Keratinocyte (primary cell): Measurements from ENCODE around the gene RIPK1. TPM values are rescaled to one million over a fixed set of nuclear protein-coding genes. Genes with fewer than 3 reads are reported as not detected.

Source experiments
- DNase-seq: peaks from one replicate; pipeline ENCODE4 v3.0.0-alpha.2; 2011; ENCODE audit warnings: low read depth, missing footprints, low spot score
- FAIRE-seq: peaks from 2 replicates; lab custom pipeline; 2011; peaks lifted over from hg19 to GRCh38; lab: Jason Lieb, UNC
- H2AFZ ChIP-seq: 2 replicates; pipeline ENCODE4 v1.6.0; 2012; ENCODE audit warnings: low read length, control low read depth, inconsistent platforms; ENCODE audit not compliant: control insufficient read depth
- H3K27ac ChIP-seq: 2 replicates; pipeline ENCODE4 v1.5.1; 2011; ENCODE audit warnings: low read length; ENCODE audit not compliant: control insufficient read depth, insufficient read depth
- H3K27me3 ChIP-seq: 3 replicates; pipeline ENCODE4 v1.6.0; 2011; ENCODE audit warnings: low read length; ENCODE audit not compliant: control insufficient read depth, insufficient read depth; ENCODE audit errors: extremely low read depth
- H3K36me3 ChIP-seq, 2 experiments: 2 replicates in 1 of 2; 3 replicates in 1 of 2; pipeline ENCODE4 v1.5.1; 2011; ENCODE audit warnings: low read length in 2 of 2, mild to moderate bottlenecking in 1 of 2; ENCODE audit not compliant: control insufficient read depth in 2 of 2, insufficient read depth in 2 of 2; ENCODE audit errors: extremely low read depth in 1 of 2
- H3K4me1 ChIP-seq: 3 replicates; pipeline ENCODE4 v1.5.1; 2011; ENCODE audit warnings: low read length; ENCODE audit not compliant: control insufficient read depth, insufficient read depth; ENCODE audit errors: extremely low read depth
- H3K4me2 ChIP-seq: 3 replicates; pipeline ENCODE4 v1.6.0; 2011; ENCODE audit warnings: low read depth, low read length; ENCODE audit not compliant: control insufficient read depth, insufficient read depth; ENCODE audit errors: extremely low read depth
- H3K4me3 ChIP-seq, 3 experiments: fragments of 200-600 bp in 1 of 3; sonication (generic) in 1 of 3; 2 replicates in 2 of 3; 3 replicates in 1 of 3; pipeline ENCODE4 v1.5.1; 2011 to 2016; ENCODE audit warnings: low read length in 3 of 3, mild to moderate bottlenecking in 3 of 3, control low read depth in 2 of 3, inconsistent platforms in 1 of 3, low read depth in 1 of 3, mixed read lengths in 1 of 3, mixed run types in 1 of 3, moderate library complexity in 1 of 3; ENCODE audit not compliant: control insufficient read depth in 2 of 3, insufficient read depth in 2 of 3; ENCODE audit errors: extremely low read depth in 1 of 3
- H3K79me2 ChIP-seq: 2 replicates; pipeline ENCODE4 v1.6.0; 2012; ENCODE audit warnings: low read length; ENCODE audit not compliant: control insufficient read depth, insufficient read depth
- H3K9ac ChIP-seq: 3 replicates; pipeline ENCODE4 v1.6.0; 2011; ENCODE audit warnings: low read length; ENCODE audit not compliant: control insufficient read depth, insufficient read depth; ENCODE audit errors: extremely low read depth
- H3K9me1 ChIP-seq: 3 replicates; pipeline ENCODE4 v1.6.0; 2011; ENCODE audit warnings: low read length; ENCODE audit not compliant: control insufficient read depth, insufficient read depth; ENCODE audit errors: extremely low read depth
- H3K9me3 ChIP-seq: 2 replicates; pipeline ENCODE4 v1.5.1; 2012; ENCODE audit warnings: low read depth, low read length; ENCODE audit not compliant: control insufficient read depth
- H4K20me1 ChIP-seq: 3 replicates; pipeline ENCODE4 v1.6.0; 2011; ENCODE audit warnings: low read length; ENCODE audit not compliant: control insufficient read depth, insufficient read depth; ENCODE audit errors: extremely low read depth
- EZH2 ChIP-seq: IDR thresholded peaks from one replicate; pipeline ENCODE4 v1.6.1; 2012; ENCODE audit warnings: inconsistent platforms, mild to moderate bottlenecking, low read length, moderate library complexity
- dilution Hi-C: fragments of 300-500 bp; cut with MboI; formaldehyde crosslinking; loops from one replicate; pipeline ENCODE4 v1.7.0; 2020; ENCODE audit warnings: low sequenced_read_pairs; ENCODE audit not compliant: extremely low pct_ligation_motif_present
- polyA plus RNA-seq, 5 experiments: library from polyadenylated mRNA; depleted of rRNA in 3 of 5; stranded (reverse) in 3 of 5; stranded (forward) in 1 of 5; unstranded in 1 of 5; fragments of >200 nt; gene quantifications; 1 replicate in 1 of 5; 2 replicates in 3 of 5; 3 replicates in 1 of 5; pipeline versions ENCODE4 v1.2.1 to v1.2.3, GENCODE V29; 2011 to 2012; ENCODE audit warnings: missing spikeins in 2 of 5, low read depth in 1 of 5, low replicate concordance in 1 of 5
- TF ChIP-seq, protein P1 (sequence below), 3 experiments: IDR thresholded peaks in 1 of 3; conservative IDR thresholded peaks in 1 of 3; optimal IDR thresholded peaks in 1 of 3; 2 replicates in 2 of 3; 3 replicates in 1 of 3; pipeline versions ENCODE3 to v1.5.1; 2011; ENCODE audit warnings: low read length in 3 of 3, mild to moderate bottlenecking in 3 of 3, moderate library complexity in 2 of 3, control low read depth in 1 of 3, inconsistent platforms in 1 of 3; ENCODE audit not compliant: insufficient read depth in 2 of 3; ENCODE audit errors: extremely low read depth in 1 of 3

The RIPK1 gene
- polyA plus RNA-seq, 1 donor (not counting 4 experiments of a cell fraction or from before 2014, with no cell fraction given): 13.8 TPM

DNA sequence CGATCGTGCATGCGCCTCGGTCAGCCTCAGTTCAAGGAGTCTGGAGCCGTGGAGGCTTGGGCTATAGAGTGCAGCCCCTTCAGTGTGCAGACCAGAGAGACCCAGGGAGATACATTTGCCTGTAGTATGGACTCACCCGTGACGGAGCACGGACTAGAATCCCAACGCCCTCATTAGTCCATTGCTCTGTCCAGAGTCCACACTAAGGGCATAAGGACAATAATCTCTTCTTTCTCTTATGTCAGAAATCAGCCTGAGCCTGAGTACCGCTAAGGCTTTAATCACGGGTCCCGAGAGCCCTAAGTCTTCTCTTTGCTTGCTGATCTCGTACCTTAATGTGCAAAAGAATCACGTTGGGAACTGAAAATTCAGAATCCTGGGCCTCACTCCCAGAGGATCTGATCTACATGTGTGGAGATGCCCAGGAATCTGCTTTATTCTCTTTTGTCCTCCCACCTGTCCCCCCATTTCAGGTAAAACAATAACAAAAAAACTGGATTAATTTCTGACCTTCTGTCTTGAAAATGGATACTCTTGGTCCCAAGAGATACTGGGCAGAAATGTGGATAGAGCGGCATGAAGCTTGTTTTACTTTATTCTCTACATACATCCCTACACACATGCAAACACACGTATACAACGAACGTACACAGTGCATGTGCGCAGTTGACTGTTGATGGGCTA, 50.9 kb downstream of the RIPK1 start:
- Histone ChIP-seq H3K4me3 (peak overlapping the region; percentile 59 to 92 (median 85)), H3K4me1 (peaks cover 14% of the 10 kb centered on the region), H3K4me2 (peak overlapping the region; percentile 95), H3K27me3 (no peaks in the 10 kb centered on the region), H3K79me2 (peaks cover 3% of the 10 kb centered on the region), H3K36me3 (peaks cover 2 to 5% of the 10 kb centered on the region in 2 experiments), H2AFZ (peak overlapping the region; percentile 88), H3K27ac (peak overlapping the region; percentile 97), H4K20me1 (no peaks in the 10 kb centered on the region), H3K9me3 (no peaks in the 10 kb centered on the region), H3K9ac (peak overlapping the region; percentile 97), H3K9me1 (no peaks in the 10 kb centered on the region)
- DNase-seq (no peak), FAIRE-seq (no peak)
- TF ChIP-seq, protein P1, sequence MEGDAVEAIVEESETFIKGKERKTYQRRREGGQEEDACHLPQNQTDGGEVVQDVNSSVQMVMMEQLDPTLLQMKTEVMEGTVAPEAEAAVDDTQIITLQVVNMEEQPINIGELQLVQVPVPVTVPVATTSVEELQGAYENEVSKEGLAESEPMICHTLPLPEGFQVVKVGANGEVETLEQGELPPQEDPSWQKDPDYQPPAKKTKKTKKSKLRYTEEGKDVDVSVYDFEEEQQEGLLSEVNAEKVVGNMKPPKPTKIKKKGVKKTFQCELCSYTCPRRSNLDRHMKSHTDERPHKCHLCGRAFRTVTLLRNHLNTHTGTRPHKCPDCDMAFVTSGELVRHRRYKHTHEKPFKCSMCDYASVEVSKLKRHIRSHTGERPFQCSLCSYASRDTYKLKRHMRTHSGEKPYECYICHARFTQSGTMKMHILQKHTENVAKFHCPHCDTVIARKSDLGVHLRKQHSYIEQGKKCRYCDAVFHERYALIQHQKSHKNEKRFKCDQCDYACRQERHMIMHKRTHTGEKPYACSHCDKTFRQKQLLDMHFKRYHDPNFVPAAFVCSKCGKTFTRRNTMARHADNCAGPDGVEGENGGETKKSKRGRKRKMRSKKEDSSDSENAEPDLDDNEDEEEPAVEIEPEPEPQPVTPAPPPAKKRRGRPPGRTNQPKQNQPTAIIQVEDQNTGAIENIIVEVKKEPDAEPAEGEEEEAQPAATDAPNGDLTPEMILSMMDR (optimal IDR thresholded peaks at IDR 0.05 in 1 of 3, IDR thresholded peaks at IDR 0.05 in 1 of 3, conservative IDR thresholded peaks at IDR 0.05 in 1 of 3; ENCODE audit: extremely low read depth in 1 of 3, insufficient read depth in 2 of 3, low read length in 3 of 3): no peak
- no peak for TF ChIP-seq EZH2
- dilution Hi-C loops: no loop called here

DNA sequence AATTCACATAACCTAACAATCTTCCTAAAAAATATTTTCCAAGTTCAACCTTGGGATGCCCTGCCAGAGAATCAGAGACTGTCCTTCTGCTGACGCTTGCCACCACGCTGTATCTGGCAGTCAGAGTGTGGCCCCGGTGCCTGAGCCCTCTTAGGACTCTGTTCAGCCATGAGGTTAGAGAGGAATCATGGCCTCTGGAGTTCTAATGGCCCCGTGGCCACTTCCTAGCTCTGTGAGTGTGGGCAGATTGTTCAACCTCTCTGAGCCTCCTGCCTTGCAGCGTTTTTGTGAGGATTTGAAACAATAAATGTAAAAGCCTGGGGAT, 52.4 kb downstream of the RIPK1 start:
- no peaks in the 10 kb centered on the region for H4K20me1 ChIP-seq
- H3K4me1 ChIP-seq: peaks cover 14% of the 10 kb centered on the region
- no peaks in the 10 kb centered on the region for H3K9me1 ChIP-seq
- H3K36me3 ChIP-seq: peaks cover 0 to 4% of the 10 kb centered on the region in 2 experiments
- H3K27me3 ChIP-seq: no peaks in the 10 kb centered on the region
- no peaks in the 10 kb centered on the region for H3K9me3 ChIP-seq
- FAIRE-seq (no peak), DNase-seq (no peak)
- peaks cover 3% of the 10 kb centered on the region for H3K79me2 ChIP-seq
- H3K9ac ChIP-seq: no peak overlapping the region
- no peak overlapping the region for H3K4me2 ChIP-seq
- H3K27ac ChIP-seq: no peak overlapping the region
- no peak for TF ChIP-seq EZH2
- TF ChIP-seq, protein P1 (optimal IDR thresholded peaks at IDR 0.05 in 1 of 3, IDR thresholded peaks at IDR 0.05 in 1 of 3, conservative IDR thresholded peaks at IDR 0.05 in 1 of 3; ENCODE audit: extremely low read depth in 1 of 3, insufficient read depth in 2 of 3, low read length in 3 of 3): no peak
- no peak overlapping the region for H2AFZ ChIP-seq
- no peak overlapping the region for H3K4me3 ChIP-seq
- dilution Hi-C loops: no loop called here
